AG09319 (cell line): ENCODE results near the gene ARHGEF4.

ENCODE experiments used
- DNase-seq: peaks from one replicate; pipeline ENCODE4 v3.0.0-alpha.2; 2010; ENCODE audit warnings: low read depth; ENCODE audit errors: extremely low read depth
- CTCF ChIP-seq: IDR thresholded peaks from 2 replicates; pipeline ENCODE4 v1.5.1; 2011; ENCODE audit warnings: low read depth, mild to moderate bottlenecking, inconsistent platforms, low read length, moderate library complexity

ARHGEF4 gene

DNA sequence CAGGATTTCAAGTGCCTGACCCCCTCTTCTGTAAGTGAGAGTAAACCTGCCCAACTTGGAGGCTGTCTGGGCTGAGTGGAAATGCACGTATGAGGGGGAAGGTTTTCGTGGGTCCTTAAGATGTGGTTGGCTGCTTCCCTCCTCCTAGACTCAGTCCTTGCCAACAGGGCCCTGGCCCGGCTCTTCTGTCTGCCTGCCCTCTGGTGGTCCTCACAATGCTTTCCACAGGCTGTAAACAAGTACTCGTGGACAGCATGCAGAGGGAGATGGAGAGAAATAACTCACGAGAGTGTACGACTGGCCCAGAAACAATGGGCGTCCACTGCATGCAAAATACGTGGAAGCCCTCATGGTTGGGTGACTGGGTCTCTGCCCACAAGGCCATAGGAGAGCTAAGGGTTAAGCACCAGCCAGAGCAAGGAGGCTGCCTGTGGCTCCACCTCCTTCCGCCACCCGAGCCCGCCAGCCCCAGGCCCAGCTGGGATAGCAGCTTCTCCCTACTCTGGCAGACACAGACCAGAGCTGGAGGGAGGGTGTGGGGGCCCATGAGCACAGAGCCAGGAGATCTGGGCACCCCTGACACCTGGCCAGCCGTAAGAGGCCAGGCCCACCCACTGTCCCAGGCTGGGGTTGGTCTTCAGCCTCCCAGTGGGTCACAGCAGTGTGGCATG is 17.0 kb upstream of the ARHGEF4 start:
- no peak for DNase-seq
- TF ChIP-seq CTCF, result no peak

GRCh38 chr2:130820279-130820861 is 16.3 kb upstream of the ARHGEF4 start:
- DNase-seq, result no peak
- TF ChIP-seq CTCF, result no peak

DNA sequence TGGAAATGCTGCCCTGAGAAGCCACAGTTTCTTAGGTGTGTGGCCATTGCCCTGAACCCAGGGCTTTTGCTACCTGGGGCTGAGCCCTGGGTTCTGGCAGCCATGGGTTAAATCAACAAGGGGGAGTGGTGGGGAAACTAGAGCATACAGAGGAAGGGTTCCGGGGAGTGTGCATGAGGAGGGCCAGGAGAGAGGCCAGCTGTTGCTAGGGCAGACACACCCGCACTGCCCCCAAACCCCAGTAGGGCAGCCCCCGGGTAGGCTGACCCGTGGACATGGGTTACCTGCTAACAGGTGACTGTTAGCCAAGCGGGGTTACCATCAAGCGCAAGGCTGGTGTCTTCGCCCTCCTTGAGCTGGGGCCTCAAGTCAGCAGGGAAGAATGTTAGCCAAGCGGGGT is 14.8 kb upstream of the ARHGEF4 start:
- no peak for DNase-seq
- no peak for TF ChIP-seq CTCF

- TF ChIP-seq CTCF, result no peak
- DNase-seq, result no peak
Observed at GRCh38 chr2:130822766-130823165, 13.9 kb upstream of the ARHGEF4 start.

DNA sequence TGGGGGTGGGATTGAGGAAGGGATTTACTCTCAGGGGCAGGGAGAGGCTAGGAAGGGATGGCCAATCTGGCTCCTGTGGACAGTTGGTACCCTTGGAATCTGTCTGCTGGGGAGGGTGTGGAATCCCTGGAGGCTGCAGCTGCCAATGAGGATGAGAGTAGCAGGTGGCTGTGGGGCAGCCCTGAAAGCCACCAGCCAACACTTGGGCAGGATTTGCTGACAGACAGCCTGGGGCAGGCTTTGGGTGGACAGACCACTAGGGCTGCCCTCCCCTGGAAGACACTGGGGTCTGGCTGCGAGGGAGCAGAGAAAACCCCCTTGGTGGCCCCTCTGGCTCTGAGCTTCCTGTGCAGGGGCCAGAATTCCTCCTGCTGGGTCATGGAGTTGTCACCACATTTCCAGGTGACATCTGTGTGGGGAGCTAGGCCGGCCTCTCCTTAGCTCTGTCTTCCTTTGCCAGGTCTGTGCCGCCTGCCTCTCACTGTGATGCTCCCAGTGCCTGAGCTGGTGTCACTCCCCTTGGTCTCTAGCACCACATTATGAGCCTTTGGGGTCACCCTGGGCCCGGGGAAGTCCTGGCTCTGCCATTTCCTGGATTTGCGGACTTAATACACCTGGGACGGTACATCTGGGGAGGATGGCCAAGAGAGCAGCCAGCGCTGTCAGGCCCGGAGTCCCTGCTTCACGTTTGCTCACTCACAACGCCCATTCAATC is 13.4 kb upstream of the ARHGEF4 start:
- no peak for TF ChIP-seq CTCF
- no peak for DNase-seq

- TF ChIP-seq CTCF, result no peak
- DNase-seq, result no peak
Observed at GRCh38 chr2:130823886-130824491, 12.7 kb upstream of the ARHGEF4 start.
